Natural killer cell (primary cell): ENCODE data around the gene CALML5. TPM values are rescaled to one million over a fixed set of nuclear protein-coding genes. Genes with fewer than 3 reads are reported as not detected.

Experiments
- ATAC-seq, 3 donors: fragments of 150-1000 bp in 2 of 3; fragments of 200-7000 bp in 1 of 3; cut with Tn5 transposase; 1 replicate in 1 of 3; 2 replicates in 2 of 3; pipeline ENCODE4 v1.10.0; 2021; ENCODE audit warnings: mild to moderate bottlenecking in 2 of 3, moderate library complexity in 2 of 3
- DNase-seq, 2 donors: peaks; one replicate each; pipeline versions ENCODE4 v3.0.0 to v3.0.0-alpha.2; 2013 to 2021; ENCODE audit warnings: mixed read lengths in 1 of 2
- H3K27ac ChIP-seq: one replicate; pipeline ENCODE4 v1.5.1; 2013; ENCODE audit warnings: mild to moderate bottlenecking, low read length
- H3K27me3 ChIP-seq: one replicate; pipeline ENCODE4 v1.6.1; 2013; ENCODE audit warnings: low read length; ENCODE audit not compliant: control insufficient read depth, insufficient read depth
- H3K36me3 ChIP-seq: one replicate; pipeline ENCODE4 v1.6.1; 2013; ENCODE audit warnings: low read length; ENCODE audit not compliant: control insufficient read depth, insufficient read depth
- H3K4me1 ChIP-seq: one replicate; pipeline ENCODE4 v1.6.1; 2013; ENCODE audit warnings: low read length; ENCODE audit not compliant: control insufficient read depth, insufficient read depth
- H3K4me3 ChIP-seq: one replicate; pipeline ENCODE4 v1.5.1; 2013; ENCODE audit warnings: low read length
- H3K9me3 ChIP-seq: one replicate; pipeline ENCODE4 v1.6.1; 2013; ENCODE audit warnings: low read length; ENCODE audit not compliant: control insufficient read depth, insufficient read depth
- H3K27ac Mint-ChIP-seq, 2 donors: one replicate each; pipeline ENCODE4 v1.8.0; 2022; ENCODE audit warnings: mild to moderate bottlenecking in 2 of 2, mixed read lengths in 2 of 2, moderate library complexity in 1 of 2
- H3K27me3 Mint-ChIP-seq, 2 donors: one replicate each; pipeline ENCODE4 v1.8.0; 2022; ENCODE audit warnings: low read depth in 2 of 2, mixed read lengths in 2 of 2
- H3K36me3 Mint-ChIP-seq: one replicate; pipeline ENCODE4 v1.8.0; 2022; ENCODE audit warnings: mixed read lengths
- H3K4me1 Mint-ChIP-seq, 2 donors: one replicate each; pipeline ENCODE4 v1.8.0; 2022; ENCODE audit warnings: mixed read lengths in 2 of 2
- H3K4me3 Mint-ChIP-seq: one replicate; pipeline ENCODE4 v1.8.0; 2022; ENCODE audit warnings: mild to moderate bottlenecking, moderate library complexity, mixed read lengths
- H3K9me3 Mint-ChIP-seq, 2 donors: one replicate each; pipeline ENCODE4 v1.8.0; 2022; ENCODE audit warnings: mixed read lengths in 2 of 2
- CTCF ChIP-seq: fragments of 200-600 bp; IDR thresholded peaks from one replicate; pipeline ENCODE4 v1.8.0; 2022; ENCODE audit warnings: antibody characterized with exemption
- WGBS: methylation state at CpG from one replicate; pipeline ENCODE4 v1.1.7; 2013; ENCODE audit warnings: missing lambda C conversion rate; ENCODE audit not compliant: insufficient coverage; 5-methylcytosine and 5-hydroxymethylcytosine counted together
- intact Hi-C: fragments of 100-400 bp; cut with micrococcal nuclease; formaldehyde crosslinking; loops from one replicate; pipeline ENCODE4 v1.14.2; 2022
- total RNA-seq, 4 donors: library from RNA; stranded (reverse); fragments of 120-200 nt in 1 of 4; gene quantifications; one replicate each; pipeline versions ENCODE4 v1.2.3 to v1.2.4, GENCODE V29; 2013 to 2022

Gene CALML5
- total RNA-seq, 3 donors from 2014 or later (not counting 1 experiment from before 2014, with no cell fraction given) = not detected

DNA sequence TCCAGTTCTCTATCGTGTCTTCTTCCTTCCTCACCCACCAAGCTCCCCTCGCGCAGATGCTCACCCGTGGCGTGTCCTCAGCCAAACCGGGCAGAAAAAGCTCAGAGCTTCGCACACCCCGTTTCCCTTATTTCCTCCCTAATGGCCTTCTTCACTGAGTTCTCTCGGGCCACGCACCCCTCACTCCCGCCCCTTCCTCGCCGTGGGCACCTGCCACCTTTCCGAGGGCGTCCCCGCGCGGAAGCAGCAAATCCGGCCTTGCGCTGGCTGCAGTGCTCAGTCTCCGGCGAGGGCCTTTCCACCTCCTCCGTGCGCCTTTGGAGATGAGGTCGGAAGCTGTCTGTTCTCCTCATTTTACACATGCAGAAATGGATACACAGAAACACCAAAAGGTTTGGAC lies 13.0 kb upstream of the CALML5 start:
- Histone ChIP-seq H3K9me3 (no peaks in the 10 kb centered on the region), H3K4me3 (no peak overlapping the region), H3K4me1 (no peaks in the 10 kb centered on the region), H3K27me3 (no peaks in the 10 kb centered on the region), H3K36me3 (no peaks in the 10 kb centered on the region), H3K27ac (no peak overlapping the region)
- no peak for TF ChIP-seq CTCF
- H3K27ac Mint-ChIP-seq = no peak overlapping the region
- no peaks in the 10 kb centered on the region for H3K36me3 Mint-ChIP-seq
- DNase-seq (no peak), ATAC-seq (no peak)
- 93% methylated on average over 25 of the region's 25 CpGs for WGBS
- H3K27me3 Mint-ChIP-seq = peaks cover 7 to 9% of the 10 kb centered on the region in 2 donors
- intact Hi-C loops = no loop called here
- H3K4me1 Mint-ChIP-seq = no peaks in the 10 kb centered on the region
- H3K4me3 Mint-ChIP-seq = no peak overlapping the region
- no peaks in the 10 kb centered on the region for H3K9me3 Mint-ChIP-seq

- Mint-ChIP-seq H3K4me3 (no peak overlapping the region), H3K36me3 (no peaks in the 10 kb centered on the region), H3K27ac (no peak overlapping the region), H3K27me3 (peaks cover 7 to 9% of the 10 kb centered on the region in 2 donors), H3K9me3 (no peaks in the 10 kb centered on the region), H3K4me1 (no peaks in the 10 kb centered on the region)
- WGBS = 92% methylated on average over 17 of the region's 17 CpGs
- Histone ChIP-seq H3K9me3 (no peaks in the 10 kb centered on the region), H3K27ac (no peak overlapping the region), H3K36me3 (no peaks in the 10 kb centered on the region), H3K4me1 (no peaks in the 10 kb centered on the region), H3K27me3 (no peaks in the 10 kb centered on the region), H3K4me3 (no peak overlapping the region)
- TF ChIP-seq CTCF = no peak
- DNase-seq (no peak), ATAC-seq (no peak)
- intact Hi-C loops = no loop called here
Observed at GRCh38 chr10:5511885-5512280, 12.5 kb upstream of the CALML5 start.

DNA sequence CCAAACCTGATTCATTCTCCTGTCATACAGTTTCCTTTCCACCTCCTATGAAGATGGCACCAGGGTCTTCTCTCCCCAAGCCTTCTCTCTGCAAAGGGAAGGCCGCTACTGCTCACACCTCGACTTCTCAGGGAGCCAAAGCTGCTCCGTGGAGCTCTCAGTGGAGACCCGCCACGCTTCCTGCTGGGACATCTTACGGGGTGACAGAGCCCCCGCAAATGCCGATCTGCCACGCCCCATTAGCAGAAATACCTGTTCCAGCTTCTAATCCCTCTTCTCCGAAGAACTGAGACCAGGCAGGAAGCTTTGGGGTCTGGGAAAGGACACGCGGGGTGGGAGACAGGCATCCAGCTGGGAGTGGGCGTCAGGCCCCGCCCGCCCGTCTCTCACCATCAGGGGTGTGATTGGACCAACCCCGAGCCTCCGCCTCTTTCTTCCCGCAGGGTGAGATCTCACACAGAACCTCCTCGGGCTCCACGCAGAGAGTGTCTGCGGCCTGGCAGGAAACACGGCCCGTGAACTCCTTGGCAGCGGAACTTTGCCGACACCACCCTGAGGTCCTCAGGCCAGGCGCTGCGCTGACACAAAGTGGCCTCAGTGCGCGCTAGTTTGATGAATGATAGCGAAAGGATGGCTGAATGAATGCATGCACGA lies 12.0 kb upstream of the CALML5 start:
- H3K36me3 Mint-ChIP-seq = no peaks in the 10 kb centered on the region
- intact Hi-C loops = no loop called here
- WGBS = 89% methylated on average over 32 of the region's 32 CpGs
- no peak for TF ChIP-seq CTCF
- no peak overlapping the region for H3K4me3 Mint-ChIP-seq
- Histone ChIP-seq H3K9me3 (no peaks in the 10 kb centered on the region), H3K36me3 (no peaks in the 10 kb centered on the region), H3K27me3 (no peaks in the 10 kb centered on the region), H3K4me3 (no peak overlapping the region), H3K4me1 (no peaks in the 10 kb centered on the region), H3K27ac (no peak overlapping the region)
- no peak for ATAC-seq
- H3K4me1 Mint-ChIP-seq = no peaks in the 10 kb centered on the region
- H3K27me3 Mint-ChIP-seq = peaks cover 5 to 9% of the 10 kb centered on the region in 2 donors
- DNase-seq = no peak
- no peaks in the 10 kb centered on the region for H3K9me3 Mint-ChIP-seq
- H3K27ac Mint-ChIP-seq = no peak overlapping the region
